HG03571 (cell line): ENCODE measurements around the gene NAXD.

Experiments used
- ATAC-seq: cut with Tn5 transposase; IDR thresholded peaks from one replicate; pipeline ENCODE4 v1.9.1; 2021; ENCODE audit not compliant: unreplicated experiment

NAXD gene

GRCh38 chr13:110643324-110643723, 28.0 kb downstream of the NAXD start:
- no peak for ATAC-seq

GRCh38 chr13:110643768-110644421, 28.6 kb downstream of the NAXD start:
- no peak for ATAC-seq

GRCh38 chr13:110644892-110645521, 29.7 kb downstream of the NAXD start:
- ATAC-seq: peak; percentile 74

- ATAC-seq: no peak
These were observed 30.4 kb downstream of the NAXD start for GRCh38 chr13:110645750-110646149.

GRCh38 chr13:110646442-110647364, 31.4 kb downstream of the NAXD start:
- no peak for ATAC-seq

- no peak for ATAC-seq
These were observed 32.0 kb downstream of the NAXD start for GRCh38 chr13:110647365-110647737.

GRCh38 chr13:110648146-110648819, 32.9 kb downstream of the NAXD start:
- ATAC-seq: no peak

- no peak for ATAC-seq
These were observed 33.6 kb downstream of the NAXD start for GRCh38 chr13:110648848-110649421.

GRCh38 chr13:110649551-110649950, 34.2 kb downstream of the NAXD start:
- ATAC-seq: no peak

- ATAC-seq: no peak
These were observed 35.1 kb downstream of the NAXD start for GRCh38 chr13:110650436-110650835.

- no peak for ATAC-seq
These were observed 35.9 kb downstream of the NAXD start for GRCh38 chr13:110651271-110651670.

GRCh38 chr13:110651726-110652230, 36.4 kb downstream of the NAXD start:
- no peak for ATAC-seq

- no peak for ATAC-seq
These were observed 36.9 kb downstream of the NAXD start for GRCh38 chr13:110652231-110652730.

GRCh38 chr13:110652764-110653163, 37.4 kb downstream of the NAXD start:
- no peak for ATAC-seq

- no peak for ATAC-seq
These were observed 37.9 kb downstream of the NAXD start for GRCh38 chr13:110653271-110653670.

GRCh38 chr13:110653851-110654250, 38.5 kb downstream of the NAXD start:
- ATAC-seq: no peak

GRCh38 chr13:110657196-110657595, 41.9 kb downstream of the NAXD start:
- ATAC-seq: no peak

GRCh38 chr13:110658218-110658911, 43.0 kb downstream of the NAXD start:
- ATAC-seq: peak; percentile 93

- ATAC-seq: no peak
These were observed 45.9 kb downstream of the NAXD start for GRCh38 chr13:110661256-110661655.

- ATAC-seq: no peak
These were observed 46.7 kb downstream of the NAXD start for GRCh38 chr13:110662091-110662490.
